Erythroblast (primary cell): ENCODE data around the gene PKP4.

Experiments
- GATA1 ChIP-seq: IDR thresholded peaks from 2 replicates; pipeline ENCODE4 v1.6.1; 2011; ENCODE audit warnings: low read depth, mild to moderate bottlenecking, control low read depth, low read length, moderate library complexity
- POLR2A ChIP-seq: IDR thresholded peaks from 2 replicates; pipeline ENCODE4 v1.6.1; 2011; ENCODE audit warnings: mild to moderate bottlenecking, low read length

DNA sequence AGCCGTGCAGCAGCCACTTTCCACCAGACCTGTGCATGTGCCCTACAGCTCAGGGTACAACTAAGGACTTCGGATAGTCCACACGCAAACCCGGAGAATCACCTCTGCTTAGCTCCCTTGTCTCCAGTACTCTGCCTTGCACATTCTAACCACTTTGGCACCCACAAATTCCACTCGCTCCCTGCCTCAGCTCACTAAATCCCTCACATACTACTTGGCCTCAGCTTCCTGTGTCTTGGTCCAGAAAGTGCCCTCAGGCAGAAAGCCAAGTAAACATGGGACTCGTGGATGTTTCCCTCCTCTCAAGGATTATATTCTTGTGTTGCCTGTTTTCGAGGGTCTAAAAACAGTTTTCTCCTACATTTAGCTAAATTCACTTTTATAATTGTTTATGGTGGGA, 180.6 kb downstream of the PKP4 start:
- TF ChIP-seq POLR2A, result no peak
- no peak for TF ChIP-seq GATA1
